GM12878 (cell line): Measurements from ENCODE around the gene RASL10A. TPM values are rescaled to one million over a fixed set of nuclear protein-coding genes. Genes with fewer than 3 reads are reported as not detected.

Source experiments
- BCL3 ChIP-seq: IDR thresholded peaks from 2 replicates; pipeline ENCODE4 v1.6.1; 2011; ENCODE audit warnings: borderline replicate concordance, low read depth, mild to moderate bottlenecking, moderate library complexity, low read length; ENCODE audit not compliant: insufficient read depth, poor library complexity, severe bottlenecking
- BMI1 ChIP-seq: fragments of 450-650 bp; IDR thresholded peaks from 2 replicates; pipeline ENCODE4 v1.6.1; 2016; ENCODE audit warnings: mild to moderate bottlenecking, moderate library complexity, borderline replicate concordance
- CBFB ChIP-seq: IDR thresholded peaks from 2 replicates; pipeline ENCODE4 v1.6.1; 2016; ENCODE audit warnings: antibody characterized with exemption, low read depth
- CBX3 ChIP-seq: fragments of 200-600 bp; sonication (generic); IDR thresholded peaks from 2 replicates; pipeline ENCODE4 v1.6.1; 2016; ENCODE audit warnings: low read depth, borderline replicate concordance
- CBX5 ChIP-seq: sonication (generic); IDR thresholded peaks from 2 replicates; pipeline ENCODE4 v1.6.1; 2016; ENCODE audit warnings: low read depth, moderate library complexity, mild to moderate bottlenecking, inconsistent platforms
- CEBPB ChIP-seq, 2 experiments: fragments of 150-350 bp in 1 of 2; IDR thresholded peaks; 2 replicates each; pipeline ENCODE4 v1.6.1; 2012 to 2014; ENCODE audit warnings: low read depth in 2 of 2, low read length in 2 of 2, borderline replicate concordance in 1 of 2, inconsistent platforms in 1 of 2
- CREM ChIP-seq: IDR thresholded peaks from 2 replicates; pipeline ENCODE4 v1.6.1; 2014; ENCODE audit warnings: antibody characterized with exemption, low read depth
- DPF2 ChIP-seq: fragments of 450-650 bp; IDR thresholded peaks from 2 replicates; pipeline ENCODE4 v1.6.1; 2017; ENCODE audit warnings: mild to moderate bottlenecking
- ELK1 ChIP-seq: IDR thresholded peaks from 2 replicates; pipeline ENCODE4 v1.6.1; 2012; ENCODE audit warnings: low read depth, low read length, improper control_type of control experiment
- KDM1A ChIP-seq: fragments of 200-600 bp; sonication (generic); IDR thresholded peaks from 2 replicates; pipeline ENCODE4 v1.6.1; 2016; ENCODE audit warnings: borderline replicate concordance
- SMC3 ChIP-seq: IDR thresholded peaks from 2 replicates; pipeline ENCODE4 v1.6.1; 2011; ENCODE audit warnings: low read length, improper control_type of control experiment, borderline replicate concordance
- ZNF24 ChIP-seq: fragments of 450-650 bp; IDR thresholded peaks from 2 replicates; pipeline ENCODE4 v1.6.1; 2017; ENCODE audit warnings: antibody characterized with exemption, mild to moderate bottlenecking
- polyA plus RNA-seq, 11 experiments: library from polyadenylated mRNA; depleted of rRNA in 4 of 11; unstranded in 6 of 11; stranded (reverse) in 5 of 11; fragments of >200 nt; fragmentation: Nextera tagmentation in 4 of 11; fragmentation: Illumina TruSeq in 1 of 11; extraction: Ambion mirVana in 4 of 11; extraction: Trizol in 1 of 11; gene quantifications; 1 replicate in 1 of 11; 2 replicates in 10 of 11; pipeline versions ENCODE4 v1.2.1 to v1.2.3, GENCODE V29; 2011 to 2016; ENCODE audit warnings: inconsistent platforms in 2 of 11, missing spikeins in 2 of 11, low read depth in 1 of 11
- total RNA-seq, 4 experiments: library from RNA; depleted of rRNA in 3 of 4; stranded (reverse); fragments of >200 nt in 3 of 4; fragmentation: Illumina TruSeq in 1 of 4; extraction: Trizol in 1 of 4; gene quantifications; 2 replicates each; pipeline versions ENCODE4 v1.2.1 to v1.2.3, GENCODE V29; 2013 to 2021
- TF ChIP-seq, protein P1 (sequence below): fragments of 150-350 bp; IDR thresholded peaks from 2 replicates; pipeline ENCODE4 v1.6.1; 2016; ENCODE audit warnings: low read depth, low read length

The RASL10A gene
- total and polyA plus RNA-seq, 10 of the 15 experiments (the other 5 are each of a cell fraction or from before 2014, with no cell fraction given): 0.12 to 0.46 (median 0.21) TPM; not detected in 6

DNA sequence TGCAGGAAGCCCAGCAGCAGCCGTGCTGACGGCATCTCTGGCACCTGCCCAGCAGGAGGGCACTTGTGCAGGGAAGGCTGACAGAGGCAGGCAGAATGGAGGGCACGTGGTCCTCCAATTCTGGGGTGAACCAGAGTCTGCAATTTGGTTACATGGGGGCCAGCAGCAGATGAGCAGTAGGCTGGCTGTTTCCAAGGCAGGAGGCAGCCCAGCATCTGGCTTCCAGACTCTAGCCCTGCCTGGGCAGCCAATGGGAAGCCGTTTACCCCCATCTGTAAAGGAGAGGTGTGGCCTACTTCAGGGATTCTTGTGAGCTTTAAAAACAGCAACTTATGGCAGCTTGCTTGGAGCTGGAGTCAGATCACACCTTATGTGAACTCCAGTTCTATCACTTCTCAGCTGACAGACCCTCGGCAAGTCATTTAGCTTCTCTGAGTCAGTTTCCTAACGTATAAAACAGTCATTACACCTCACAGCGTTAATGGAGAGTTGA is 27.9 kb upstream of the RASL10A start (continued):
- no peak for TF ChIP-seq SMC3
- no peak for TF ChIP-seq CBFB
- no peak for TF ChIP-seq ELK1
- TF ChIP-seq, protein P1, sequence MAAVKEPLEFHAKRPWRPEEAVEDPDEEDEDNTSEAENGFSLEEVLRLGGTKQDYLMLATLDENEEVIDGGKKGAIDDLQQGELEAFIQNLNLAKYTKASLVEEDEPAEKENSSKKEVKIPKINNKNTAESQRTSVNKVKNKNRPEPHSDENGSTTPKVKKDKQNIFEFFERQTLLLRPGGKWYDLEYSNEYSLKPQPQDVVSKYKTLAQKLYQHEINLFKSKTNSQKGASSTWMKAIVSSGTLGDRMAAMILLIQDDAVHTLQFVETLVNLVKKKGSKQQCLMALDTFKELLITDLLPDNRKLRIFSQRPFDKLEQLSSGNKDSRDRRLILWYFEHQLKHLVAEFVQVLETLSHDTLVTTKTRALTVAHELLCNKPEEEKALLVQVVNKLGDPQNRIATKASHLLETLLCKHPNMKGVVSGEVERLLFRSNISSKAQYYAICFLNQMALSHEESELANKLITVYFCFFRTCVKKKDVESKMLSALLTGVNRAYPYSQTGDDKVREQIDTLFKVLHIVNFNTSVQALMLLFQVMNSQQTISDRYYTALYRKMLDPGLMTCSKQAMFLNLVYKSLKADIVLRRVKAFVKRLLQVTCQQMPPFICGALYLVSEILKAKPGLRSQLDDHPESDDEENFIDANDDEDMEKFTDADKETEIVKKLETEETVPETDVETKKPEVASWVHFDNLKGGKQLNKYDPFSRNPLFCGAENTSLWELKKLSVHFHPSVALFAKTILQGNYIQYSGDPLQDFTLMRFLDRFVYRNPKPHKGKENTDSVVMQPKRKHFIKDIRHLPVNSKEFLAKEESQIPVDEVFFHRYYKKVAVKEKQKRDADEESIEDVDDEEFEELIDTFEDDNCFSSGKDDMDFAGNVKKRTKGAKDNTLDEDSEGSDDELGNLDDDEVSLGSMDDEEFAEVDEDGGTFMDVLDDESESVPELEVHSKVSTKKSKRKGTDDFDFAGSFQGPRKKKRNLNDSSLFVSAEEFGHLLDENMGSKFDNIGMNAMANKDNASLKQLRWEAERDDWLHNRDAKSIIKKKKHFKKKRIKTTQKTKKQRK: no peak
- no peak for TF ChIP-seq CBX3
- no peak for TF ChIP-seq BMI1
- no peak for TF ChIP-seq CREM
- no peak for TF ChIP-seq CEBPB (IDR thresholded peaks at IDR 0.05; ENCODE audit: borderline replicate concordance in 1 of 2, low read depth in 2 of 2, low read length in 2 of 2)
- TF ChIP-seq KDM1A: no peak
- TF ChIP-seq BCL3: no peak
- no peak for TF ChIP-seq CBX5
- no peak for TF ChIP-seq DPF2
- TF ChIP-seq ZNF24: no peak
